ENCODE results near the gene ZBTB20.

GRCh38 chr3:114447545-114447944 lies 699.5 kb downstream of the ZBTB20 start:
- TF ChIP-seq CTCF (IDR thresholded peaks at IDR 0.05; ENCODE audit: borderline replicate concordance, extremely low read depth, low read length, poor library complexity, severe bottlenecking) (no peak), EZH2 (IDR thresholded peaks at IDR 0.05; ENCODE audit: borderline replicate concordance, low read depth, low read length, severe bottlenecking) (no peak)

Data from DND-41 (cell line).